DMS53 (cell line): Measurements from ENCODE around the gene RNFT2.

Experiments
- DNase-seq: peaks from one replicate; lab custom pipeline; 2025; lab: John Stamatoyannopoulos, UW

RNFT2 gene

DNA sequence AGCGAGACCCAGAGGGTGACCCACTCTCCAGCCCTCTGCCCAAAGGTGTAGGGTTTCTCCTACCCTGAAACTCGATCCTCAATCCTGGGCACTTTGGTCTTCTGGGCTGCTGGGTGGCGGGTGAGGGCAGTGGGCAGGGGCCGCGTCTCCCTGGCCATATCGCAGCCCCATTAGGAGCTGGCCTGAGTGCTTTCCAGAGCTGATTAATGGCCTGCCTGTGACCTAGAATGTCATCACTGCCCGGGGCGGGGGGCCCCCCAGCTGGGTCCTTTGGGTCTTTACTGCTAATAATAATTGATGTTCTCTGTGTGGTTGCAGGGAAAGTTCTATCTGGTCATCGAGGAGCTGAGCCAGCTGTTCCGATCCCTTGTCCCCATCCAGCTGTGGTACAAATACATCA is 95.4 kb downstream of the RNFT2 start:
- DNase-seq: no peak

DNA sequence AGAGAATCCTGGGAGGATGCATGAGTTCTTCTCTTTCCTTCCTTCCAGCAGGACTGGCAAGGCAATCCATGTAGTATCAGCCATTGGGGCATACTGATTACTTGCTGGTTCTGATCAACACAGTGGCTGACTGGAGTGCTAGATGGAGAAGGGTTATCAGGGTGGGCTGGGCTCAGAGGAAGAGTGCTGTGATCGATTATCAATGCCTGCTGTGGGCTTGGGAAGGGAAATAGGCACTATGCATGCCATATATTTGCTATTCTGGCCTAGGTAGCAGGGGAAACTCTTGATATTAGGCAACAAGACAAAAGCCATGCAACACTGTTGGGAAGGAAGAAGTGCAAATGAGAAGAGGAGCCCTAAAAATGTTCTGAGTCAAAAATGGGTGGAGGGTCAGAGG is 97.4 kb downstream of the RNFT2 start:
- no peak for DNase-seq

DNA sequence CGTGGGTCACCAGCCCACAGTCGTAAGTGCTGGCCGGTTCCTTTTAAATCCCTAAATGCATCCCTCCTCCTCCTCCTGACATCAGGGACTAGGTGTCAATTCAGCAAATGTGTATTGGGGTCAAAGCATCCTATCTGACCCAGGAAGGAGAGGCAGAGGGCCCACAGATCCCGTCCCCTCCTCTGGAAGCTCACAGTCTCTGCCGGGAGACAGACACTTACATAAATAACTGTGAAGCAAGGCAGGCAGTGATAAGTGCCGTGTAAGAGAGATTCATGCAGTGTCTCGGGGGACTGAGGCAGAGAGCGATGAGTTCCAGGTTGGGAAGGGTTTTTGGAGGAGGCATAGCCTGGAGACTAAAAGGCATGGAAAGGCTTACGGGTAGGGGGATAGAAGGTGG is 99.0 kb downstream of the RNFT2 start:
- DNase-seq: no peak

DNA sequence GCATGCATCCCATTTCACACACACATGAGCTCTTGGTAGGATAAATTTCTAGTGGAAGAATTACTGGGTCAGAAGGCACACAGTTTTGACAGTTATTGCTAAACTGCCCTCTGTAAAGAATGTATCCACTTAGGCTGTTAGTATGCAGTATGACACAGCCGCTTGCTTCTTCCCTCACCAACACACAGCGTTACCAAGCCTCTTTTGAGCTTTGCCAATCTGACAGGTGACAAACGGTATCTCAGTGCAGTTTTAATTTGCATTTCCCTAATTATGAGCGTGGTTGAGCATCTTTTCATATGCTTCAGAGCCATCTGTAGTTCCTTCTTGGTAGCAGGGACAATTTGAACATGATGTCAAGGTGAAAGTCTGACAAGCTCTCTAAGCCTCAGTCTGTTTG is 100.2 kb downstream of the RNFT2 start:
- no peak for DNase-seq

DNA sequence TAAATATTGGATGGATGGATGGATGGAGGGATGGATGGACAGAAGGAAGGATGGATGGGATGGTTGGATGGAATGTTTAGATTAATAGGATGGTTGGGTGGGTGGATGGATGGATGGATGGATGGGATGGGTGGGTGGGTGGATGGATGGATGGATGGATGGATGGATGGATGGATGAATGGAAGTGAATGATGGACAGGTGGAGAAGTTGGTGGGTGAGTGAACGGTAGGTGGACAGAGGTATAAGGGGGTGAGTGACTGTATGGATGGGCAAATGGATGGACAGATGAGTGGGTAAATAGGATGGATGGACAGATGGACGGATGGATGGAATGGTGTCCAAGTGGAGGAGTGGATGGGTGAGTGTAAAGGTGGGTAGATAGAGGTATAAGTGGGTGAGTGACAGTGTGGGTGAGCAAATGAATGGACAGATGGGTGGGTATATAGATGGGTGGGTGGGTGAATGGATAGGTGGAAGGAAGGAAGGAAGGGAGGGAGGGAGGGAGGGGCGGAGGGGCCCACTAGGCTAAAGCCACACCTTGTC is 101.2 kb downstream of the RNFT2 start:
- no peak for DNase-seq

DNA sequence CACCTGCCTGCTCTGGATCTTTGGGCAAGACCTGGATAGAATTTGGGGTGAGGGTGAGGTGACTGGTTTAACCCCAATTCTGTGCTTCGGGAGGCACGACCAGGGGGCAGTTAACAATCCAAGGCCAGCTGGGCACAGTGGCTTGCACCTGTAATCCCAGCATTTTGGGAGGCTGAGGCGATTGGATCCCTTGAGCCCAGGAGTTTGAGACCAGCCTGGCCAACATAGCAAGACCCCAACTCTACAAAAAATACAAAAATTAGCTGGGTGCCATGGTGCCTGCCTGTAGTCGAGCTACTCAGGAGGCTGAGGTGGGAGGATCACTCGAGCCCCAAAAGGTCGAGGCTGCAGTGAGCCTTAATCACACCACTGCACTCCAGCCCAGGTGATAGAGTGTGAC is 105.0 kb downstream of the RNFT2 start:
- no peak for DNase-seq

DNA sequence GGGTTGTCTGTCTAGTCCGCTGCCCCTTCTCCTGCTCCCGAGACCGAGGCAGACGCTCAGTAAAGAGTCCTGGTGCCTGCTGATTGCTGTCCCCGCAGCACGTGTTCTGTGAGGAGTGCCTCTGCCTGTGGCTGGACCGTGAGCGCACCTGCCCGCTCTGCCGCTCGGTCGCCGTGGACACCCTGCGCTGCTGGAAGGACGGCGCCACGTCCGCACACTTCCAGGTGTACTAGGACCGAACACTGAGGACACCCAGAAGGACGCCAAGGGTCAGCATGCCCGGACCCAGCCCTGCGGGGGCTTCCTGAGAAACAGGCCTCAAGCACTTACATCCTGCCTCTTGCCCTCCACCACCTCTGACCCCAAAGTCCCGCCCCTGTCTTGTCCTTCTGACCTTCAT is 111.1 kb downstream of the RNFT2 start:
- no peak for DNase-seq

DNA sequence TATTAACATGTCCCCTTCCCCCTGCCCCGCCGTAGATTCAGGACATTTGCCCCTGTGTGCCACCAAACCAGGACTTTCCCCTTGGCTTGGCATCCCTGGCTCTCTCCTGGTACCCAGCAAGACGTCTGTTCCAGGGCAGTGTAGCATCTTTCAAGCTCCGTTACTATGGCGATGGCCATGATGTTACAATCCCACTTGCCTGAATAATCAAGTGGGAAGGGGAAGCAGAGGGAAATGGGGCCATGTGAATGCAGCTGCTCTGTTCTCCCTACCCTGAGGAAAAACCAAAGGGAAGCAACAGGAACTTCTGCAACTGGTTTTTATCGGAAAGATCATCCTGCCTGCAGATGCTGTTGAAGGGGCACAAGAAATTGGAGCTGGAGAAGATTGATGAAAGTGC is 114.2 kb downstream of the RNFT2 start:
- DNase-seq: no peak

DNA sequence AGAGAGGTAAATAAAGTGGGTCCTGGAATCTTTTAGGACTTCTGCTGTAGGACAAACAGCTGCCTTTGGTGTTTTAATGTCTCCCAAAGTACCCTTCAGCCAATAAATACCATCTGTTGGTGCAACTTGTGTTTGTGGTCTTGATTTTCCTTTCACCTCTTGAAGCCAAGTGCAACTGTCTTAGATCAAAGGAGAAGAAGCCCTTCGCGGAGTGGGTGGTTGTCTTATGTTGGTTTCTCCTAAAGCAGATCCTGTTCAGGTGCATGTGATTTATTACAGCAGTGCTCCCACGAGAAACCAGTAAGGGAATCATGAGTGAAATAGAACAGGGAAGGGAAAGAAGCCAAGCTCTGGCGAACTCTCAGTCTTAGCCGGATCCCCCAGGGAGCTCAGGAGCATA is 115.4 kb downstream of the RNFT2 start:
- no peak for DNase-seq

DNA sequence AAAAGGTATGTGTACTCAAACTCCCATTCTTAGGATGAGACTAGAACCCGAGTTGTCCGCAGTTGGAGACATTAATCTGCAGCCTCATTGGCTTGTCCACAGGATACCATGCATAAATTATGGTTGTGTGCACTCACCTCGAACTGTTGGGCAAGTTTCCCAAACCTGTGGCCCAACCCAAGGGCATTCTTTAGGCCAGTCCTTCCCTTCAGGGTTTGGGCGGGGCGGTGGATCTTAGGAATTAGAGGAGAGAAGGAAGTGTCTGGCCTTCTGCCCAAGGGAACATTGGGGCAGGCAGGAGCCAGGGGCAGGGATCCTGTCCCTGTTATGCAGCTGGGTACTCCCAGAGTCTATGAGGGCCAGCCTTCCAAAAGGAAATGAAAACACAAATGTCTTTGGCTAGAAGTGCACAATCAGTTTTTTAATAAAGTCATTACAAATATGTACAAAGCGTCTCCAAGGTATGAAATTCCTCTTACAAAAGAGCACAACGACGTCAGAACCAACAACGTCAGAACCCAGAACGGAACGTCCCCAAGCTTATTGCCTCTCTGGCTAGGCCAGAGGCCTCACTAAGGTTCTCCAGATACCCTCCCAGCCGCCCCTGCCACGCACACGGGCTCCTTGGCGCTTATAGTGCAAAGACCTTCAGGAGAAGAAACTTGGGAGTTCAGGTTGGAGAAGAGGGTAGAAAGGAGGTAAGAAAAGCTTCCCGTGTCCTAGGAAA is 117.8 kb downstream of the RNFT2 start:
- no peak for DNase-seq

DNA sequence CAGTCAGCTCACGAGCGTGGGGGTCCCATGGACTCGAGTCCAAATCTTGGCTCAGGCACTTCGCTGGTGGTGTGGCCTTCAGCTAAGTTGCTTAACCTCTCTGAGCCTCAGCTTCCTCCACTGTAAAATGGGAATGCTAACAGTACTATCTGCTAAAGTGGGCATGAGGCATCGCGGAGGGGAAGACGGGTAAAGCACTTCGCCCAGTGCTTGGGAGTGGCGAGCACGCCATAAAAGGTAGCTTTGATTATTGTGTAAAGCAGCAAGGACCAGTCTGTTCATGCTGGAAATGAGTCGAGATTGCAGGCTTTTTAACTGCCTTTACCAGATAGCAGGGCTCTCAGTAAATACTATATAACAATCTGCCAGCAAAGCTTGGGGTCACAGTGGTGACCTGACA is 118.6 kb downstream of the RNFT2 start:
- no peak for DNase-seq

DNA sequence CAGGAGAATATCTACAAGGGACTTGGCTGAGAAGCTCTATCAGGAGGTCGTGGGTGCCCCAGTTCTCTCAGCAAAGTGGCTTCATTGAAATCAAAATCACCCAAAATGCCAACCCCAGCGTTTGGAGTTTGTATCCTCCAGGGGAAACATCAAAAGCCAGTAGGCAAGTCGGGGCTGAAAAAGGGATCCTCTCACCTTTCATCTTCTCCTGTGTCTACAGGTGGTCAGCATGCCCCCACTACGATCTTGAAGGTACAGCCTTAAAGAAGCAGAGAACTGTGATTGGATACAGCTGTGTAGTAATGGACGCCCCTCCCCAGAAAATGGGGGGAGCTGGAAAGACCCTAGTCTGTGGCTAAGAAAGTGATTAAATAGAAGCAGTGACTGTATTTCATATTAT is 121.0 kb downstream of the RNFT2 start:
- peak; percentile 35 for DNase-seq

DNA sequence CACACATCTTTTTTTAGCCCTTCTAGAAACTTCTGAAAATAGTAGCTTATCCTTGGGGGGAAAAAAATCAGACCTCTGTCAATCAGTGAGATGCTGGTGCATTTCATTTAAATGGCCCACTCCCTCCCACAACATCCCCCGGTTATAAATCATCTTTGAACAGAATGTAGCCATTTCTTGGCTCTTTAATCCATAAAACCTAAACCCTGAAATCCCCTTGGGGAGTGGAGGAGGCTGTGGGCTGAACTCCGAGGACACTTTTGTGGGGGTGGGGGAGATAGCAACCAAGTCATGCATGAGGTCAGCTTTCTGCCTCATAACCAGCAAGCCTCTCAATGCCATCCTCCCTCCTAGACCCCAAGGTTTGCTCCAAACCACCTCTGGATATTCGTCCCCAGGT is 122.1 kb downstream of the RNFT2 start:
- no peak for DNase-seq

DNA sequence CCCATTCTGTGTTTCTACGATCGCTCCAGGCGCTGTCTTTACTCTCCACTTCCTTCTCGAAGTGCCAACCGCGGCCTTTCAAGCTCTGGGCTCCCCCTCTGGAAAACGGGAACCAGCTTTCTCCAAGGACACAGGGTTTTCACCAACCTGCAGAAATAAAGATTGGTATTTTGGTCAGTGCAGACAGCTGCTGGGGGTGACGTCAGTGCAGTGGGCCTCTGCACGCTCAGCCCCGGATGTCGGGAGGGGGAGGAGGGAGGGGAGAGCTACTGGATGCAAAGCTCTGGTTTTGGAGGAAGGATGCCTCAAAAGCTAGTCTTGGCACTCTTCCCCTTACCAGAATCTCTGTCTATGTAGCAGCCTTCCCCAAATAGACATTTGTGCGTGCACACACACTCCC is 123.2 kb downstream of the RNFT2 start:
- DNase-seq: peak; percentile 92

DNA sequence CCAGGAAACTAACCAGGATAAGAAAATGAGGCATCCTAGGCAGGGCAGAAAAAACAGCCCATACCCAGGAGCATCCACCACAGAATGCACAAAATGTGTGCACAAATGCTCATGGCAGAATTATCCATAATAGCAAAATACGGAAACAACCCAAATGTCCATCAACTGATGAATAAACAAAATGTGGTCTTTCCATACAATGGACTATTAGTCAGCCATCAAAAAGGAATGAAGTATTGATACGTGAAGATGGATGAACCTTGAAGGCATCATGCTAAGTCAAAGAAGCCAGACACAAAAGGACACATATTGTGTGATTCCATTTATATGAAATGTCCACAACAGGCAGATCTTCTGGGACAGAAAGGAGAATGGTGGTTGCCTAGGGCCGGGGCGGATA is 124.1 kb downstream of the RNFT2 start:
- DNase-seq: no peak

DNA sequence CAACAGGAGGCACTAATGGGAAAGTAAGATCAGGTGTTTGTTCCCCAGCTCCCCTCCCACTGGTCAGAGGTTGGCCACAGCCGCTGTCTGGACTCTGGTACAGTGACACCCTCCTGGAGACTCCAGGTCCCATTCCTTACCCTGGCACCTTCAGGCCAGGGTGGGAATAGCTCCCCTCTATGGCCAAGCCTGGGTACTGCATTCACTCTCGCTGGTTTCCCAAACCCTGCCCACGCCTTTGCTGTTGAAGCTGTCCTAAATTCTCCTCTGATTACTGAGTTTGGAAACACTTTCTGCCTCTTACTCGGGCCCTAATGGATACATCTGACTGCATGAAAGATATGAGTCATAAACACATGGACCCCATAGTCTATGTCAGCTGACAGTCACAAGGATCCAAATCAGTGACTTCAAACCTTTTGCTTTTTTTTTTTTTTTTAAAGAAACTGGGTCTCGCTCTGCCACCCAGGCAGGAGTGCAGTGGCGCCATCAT is 125.2 kb downstream of the RNFT2 start:
- DNase-seq: peak; percentile 58

DNA sequence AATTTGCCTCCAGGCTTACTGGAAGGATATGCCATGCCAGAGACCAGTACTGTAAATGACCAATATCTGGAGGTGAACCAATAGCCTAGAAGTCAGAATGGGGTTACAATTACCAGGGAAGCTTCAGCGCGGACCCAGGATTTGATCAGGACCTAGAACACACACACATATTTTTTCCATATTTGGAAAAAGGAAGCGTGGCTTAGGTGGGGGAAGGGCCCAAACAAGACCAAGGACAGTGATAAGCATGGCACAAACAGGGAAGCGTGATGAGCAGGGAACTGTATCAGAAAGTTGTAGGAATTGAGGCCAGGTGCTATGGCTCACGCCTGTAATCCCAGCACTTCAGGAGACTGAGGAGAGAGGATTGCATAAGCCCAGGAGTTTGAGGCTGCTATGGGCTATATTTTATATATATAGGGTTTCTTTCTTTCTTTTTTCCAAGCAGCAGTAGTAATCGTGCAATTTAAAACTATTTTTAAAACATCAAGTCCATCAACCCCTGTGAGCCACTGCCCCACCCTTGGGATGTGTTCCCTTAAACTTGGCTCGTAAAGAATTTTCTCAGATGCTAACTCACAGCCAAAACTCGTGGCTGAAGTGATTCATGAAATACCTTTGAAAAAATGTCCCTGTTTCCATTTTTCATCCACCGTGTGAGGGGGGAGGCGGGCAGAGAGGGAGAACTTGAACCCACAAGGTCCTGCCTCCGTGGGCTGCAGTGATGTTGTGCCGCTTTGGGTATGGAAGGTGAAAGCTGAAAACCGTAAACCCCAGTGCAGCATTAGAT is 126.5 kb downstream of the RNFT2 start:
- no peak for DNase-seq

DNA sequence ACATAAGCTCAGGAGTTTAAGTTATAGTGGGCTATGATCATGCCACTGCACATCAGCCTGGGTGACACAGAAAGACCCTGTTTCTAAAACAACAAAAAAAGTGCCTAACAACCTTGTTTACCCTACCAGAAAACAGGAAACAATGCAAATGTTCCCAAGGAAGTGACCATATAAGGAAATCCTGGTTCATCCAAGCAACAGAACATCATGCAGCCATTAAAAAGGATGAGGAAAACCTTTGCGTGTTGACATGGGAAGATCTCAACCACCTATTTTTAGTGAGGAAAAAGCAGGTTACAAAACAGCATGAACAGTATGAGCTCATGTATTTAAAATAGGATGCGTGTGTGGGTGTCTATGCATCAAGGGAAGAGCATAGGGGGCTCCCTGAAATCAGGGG is 129.4 kb downstream of the RNFT2 start:
- peak; percentile 43 for DNase-seq

DNA sequence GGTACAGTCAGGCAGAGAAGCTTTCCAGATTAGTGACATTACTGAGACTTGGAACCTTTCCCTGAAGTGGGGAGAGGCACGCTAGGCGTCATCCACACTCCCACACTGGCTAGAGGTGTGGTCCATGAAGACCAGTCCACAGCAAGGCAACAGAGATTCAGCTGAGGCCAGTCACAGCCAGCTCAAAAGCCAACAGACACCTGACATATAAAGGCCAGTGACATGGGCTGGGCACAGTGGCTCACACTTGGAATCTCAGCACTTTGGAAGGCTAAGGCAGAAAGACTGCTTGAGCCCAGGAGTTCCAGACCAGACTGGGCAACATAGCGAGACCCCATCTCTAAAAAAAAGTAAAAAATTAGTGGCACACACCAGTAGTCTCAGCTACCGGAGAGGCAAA is 132.2 kb downstream of the RNFT2 start:
- DNase-seq: no peak

DNA sequence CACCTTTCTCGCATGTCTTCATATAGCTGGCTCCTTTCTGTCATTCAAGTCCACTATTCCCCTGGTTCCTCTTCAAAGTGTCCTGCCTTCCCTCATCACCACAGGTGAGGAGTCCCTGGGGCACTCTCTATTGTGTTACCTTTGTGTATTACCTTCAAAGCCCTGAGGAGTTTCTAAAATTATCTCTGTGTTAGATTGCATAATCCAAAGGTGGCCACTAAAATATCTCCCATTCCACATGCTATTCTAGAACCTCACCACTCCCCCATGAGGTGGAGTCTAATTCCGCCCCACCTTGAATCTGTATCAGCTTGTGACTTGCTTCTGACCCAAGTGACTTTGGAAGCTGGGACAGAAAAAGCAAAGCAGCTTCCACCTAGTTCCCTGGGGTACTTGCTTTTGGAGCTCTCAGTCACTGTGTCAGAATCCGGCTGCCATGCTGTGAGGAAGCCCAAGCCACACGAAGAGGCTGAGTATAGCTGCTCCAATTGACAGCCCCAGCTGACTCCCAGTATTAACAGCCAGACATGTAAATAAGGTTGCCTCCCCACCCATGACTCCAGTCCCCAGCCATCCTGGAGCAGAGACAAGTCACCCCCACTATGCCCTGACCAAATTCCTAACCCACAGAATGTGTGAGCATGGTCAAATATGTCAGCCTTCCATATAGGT is 136.3 kb downstream of the RNFT2 start:
- DNase-seq: no peak

DNA sequence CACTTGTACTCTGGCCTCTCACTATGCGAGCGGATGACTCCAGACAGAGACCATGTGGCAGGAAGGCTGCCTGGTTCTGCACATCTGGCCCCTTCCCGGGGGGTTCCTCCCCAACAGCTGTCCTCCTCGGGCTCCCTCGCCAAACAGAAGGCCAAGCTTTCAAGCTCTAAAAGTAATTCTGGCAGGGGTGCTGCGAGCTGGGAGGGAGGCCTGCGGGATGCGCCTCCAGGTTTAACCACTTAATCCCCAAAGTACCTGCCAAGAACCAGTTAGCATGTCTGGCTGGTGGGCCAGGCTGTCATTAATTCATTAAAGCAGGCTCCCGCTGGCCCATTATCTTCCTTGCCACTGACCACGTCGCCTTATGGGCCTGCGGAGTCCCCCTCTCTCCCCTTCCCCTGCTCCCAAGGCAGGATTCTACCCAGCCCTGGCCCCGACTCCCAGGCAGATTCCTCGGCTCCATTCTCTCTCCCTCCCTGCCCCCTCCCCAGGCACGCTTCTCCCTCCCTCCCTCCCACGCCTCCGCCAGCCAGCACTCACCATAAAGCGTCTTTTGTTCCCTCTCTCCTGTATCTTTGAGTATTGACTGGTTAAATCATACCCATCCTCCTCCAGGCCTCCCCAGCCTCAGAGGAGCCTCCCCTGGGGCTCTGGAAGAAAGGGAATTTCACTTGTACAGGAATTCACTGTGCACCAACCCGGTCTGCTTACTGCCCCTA is 138.2 kb downstream of the RNFT2 start:
- DNase-seq: no peak
